Inferior parietal cortex (tissue), 1 donor: Measurements from ENCODE around the gene ERLIN1.
"Not testable (repeated sequence)": the region's sequence is repeated elsewhere in the genome, so short reads cannot be mapped to it uniquely, and the experiment has no call there.

Experiments
- DNase-seq: peaks from one replicate; pipeline ENCODE4 v3.0.0-alpha.2; 2016; ENCODE audit errors: extremely low spot score

The ERLIN1 gene

DNA sequence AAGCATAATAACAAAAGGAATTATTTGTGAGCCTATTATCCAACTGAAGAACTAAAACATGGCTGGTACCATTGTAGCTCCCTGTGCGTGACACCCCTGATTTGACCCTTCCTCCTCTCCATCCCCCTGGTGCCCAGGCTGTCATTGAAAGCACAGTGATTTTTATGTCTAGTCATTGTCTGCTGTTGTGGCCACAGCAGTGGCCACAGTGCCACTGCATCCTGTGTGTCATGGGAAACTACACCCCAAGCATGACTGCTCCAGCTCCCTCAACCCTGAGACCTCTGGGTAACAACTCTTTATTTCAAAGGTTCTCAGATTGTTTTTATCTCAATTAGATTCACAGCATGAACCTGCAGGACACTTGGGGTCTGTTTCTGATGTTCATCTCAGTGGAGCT is 52.0 kb downstream of the ERLIN1 start:
- DNase-seq, result no peak

DNA sequence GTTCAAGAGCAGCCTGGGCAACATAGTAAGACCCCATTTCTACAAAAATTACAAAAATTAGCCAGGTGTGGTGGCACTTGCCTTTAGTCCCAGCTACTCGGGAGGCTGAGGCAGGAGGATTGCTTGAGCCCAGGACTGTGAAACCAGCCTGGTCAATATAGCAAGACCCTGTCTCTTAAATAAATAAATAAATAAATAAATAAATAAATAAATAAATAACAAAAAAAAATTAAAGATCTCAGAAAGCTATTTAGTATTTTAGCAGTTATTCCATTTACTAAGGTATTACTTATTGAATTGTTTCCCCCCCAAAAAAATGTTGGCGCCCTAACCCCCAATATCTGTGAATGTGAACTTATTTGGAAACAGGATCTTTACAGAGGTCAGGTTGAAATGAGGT is 53.4 kb downstream of the ERLIN1 start:
- no peak for DNase-seq

DNA sequence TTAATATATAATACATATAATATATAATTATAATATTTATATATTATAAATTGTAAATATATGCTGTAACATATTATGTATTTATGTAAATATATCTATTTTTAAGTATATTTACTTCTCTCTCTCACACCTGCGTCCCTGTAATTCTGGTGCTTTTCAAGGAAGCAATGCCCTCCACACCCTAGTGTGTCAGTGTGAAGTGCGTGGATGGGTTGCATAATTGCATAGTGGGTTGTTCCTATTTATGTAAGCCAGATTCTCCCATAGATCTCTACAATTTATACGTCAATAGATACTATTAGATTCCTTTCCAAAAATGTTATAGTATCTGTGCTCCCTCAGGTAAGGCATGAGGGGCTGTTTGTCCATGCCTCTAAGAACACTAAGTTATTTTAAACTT is 54.3 kb downstream of the ERLIN1 start:
- DNase-seq, result no peak

DNA sequence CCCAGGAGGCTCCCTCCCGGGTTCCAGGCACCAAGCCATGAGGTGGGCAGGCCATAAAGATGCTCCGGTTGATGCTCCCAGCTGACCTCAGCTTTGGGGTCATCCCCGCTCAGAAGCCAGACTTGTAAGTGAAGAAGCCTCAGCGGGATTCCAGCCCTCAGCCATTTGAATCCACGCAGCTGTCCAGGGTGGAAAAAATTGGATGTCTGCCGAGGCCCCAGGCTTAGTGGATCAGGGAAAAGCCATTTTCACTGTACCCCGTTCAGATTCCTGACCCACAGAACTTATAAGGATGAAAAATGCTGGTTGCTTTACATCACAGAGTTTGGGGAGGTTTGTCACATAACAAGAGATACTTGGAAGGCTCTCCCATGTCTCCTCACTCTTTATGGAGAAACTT is 55.0 kb downstream of the ERLIN1 start:
- no peak for DNase-seq

DNA sequence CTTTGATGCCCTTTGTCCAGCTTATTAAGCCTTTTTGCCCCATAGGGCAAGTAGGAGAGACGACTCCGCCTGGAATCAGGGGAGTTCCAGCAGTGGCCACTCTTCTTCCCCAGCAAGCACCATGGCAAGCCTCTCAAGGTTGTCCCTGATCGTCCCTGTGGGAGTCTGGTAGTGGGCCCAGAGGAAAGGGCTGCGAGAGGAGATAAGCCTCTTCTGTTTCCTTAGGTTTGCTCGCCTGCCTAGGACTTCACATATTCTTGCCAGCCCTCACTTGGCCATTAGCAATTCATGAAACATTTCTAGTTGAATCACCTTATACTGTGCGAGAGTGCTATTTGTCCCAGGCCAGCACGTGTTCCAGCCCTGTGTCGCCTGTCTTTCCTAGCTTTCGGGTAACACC is 56.4 kb downstream of the ERLIN1 start:
- DNase-seq, result no peak

DNA sequence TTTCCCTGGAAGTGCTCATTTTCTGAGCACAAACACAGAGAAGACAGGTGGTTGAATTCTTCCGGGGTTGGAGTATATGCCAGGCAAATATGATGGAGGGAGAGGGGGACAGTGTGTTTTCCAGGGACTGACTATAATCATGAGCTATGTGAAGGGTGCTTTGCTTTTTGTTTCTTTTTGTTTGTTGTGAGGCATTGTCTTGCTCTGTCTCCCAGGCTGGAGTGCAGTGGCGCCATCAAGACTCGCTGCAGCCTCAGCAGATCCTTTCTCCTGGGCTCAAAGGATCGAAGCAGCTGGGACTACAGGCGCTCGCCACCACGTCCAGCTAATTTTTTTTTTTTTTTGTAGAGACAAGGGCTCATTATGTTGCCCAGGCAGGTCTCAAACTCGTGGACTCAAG is 56.9 kb downstream of the ERLIN1 start:
- DNase-seq, result no peak

DNA sequence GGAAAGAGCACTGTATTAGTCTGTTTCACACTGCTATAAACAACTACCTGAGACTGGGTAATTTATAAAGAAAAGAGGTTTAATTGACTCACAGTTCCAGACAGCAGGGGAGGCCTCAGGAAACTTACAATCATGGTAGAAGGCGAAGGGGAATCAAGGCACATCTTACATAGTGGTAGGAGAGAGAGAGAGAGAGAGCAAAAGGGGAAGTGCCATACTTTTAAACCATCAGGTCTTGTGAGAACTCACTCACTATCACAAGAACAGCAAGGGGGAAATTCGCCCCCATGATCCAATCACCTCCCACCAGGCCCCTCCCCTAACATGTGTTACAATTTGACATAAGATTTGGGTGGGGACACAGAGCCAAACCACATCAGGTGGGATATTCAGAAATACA is 60.5 kb downstream of the ERLIN1 start:
- DNase-seq, result not testable (repeated sequence)

DNA sequence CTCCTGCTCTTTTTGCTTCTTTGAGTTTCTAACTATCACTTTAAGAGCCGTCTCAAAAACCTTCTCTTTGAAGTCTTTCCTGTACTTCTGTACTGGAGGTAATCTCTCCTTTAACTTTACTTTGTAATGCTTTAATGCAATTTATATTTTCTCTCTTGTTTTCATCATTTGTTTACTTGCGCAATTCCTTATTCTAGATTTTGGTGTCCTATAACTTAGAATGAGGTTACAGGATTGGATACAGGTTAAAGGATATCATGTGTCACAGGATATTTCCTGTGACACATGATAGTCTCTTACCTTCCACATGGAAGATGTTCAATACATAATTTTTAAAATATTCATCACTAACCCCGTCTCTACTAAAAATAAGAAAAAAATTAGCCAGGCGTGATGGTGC is 61.7 kb downstream of the ERLIN1 start:
- DNase-seq, result no peak

DNA sequence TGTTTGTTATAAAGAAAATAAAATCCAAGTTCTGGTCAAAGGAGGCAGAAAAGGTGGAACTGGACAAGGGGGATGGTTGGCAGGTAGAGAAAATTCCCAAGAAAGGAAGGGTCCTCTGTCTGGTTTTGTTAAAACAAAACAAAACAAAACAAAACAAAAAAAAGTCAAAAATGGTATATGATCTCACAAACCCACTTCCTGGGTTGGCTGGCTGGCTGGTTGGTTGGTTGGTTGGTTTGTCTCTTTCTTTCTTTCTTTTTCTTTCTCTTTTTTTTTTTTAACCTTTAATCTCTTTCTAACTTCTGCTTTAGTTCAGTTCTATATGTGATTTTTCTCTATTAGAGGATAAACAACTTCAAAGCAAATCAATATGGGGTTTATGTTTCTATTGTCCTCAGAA is 63.0 kb downstream of the ERLIN1 start:
- no peak for DNase-seq

DNA sequence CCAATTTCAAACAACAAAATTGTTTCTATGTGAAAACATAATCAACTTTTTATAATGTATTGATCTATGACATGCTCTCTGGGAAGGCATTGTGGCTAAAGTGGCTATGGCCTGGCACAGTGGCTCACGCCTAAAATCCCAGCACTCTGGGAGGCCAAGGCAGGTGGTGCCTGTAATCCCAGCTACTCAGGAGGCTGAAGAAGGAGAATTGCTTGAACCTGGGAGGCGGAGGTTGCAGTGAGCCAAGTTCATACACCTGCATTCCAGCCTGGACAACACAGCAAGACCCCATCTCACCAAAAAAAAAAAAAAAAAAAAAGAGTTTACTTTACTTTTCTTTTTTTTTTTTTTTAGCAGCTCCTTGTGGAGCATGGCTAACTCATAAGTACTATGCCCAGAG is 65.3 kb downstream of the ERLIN1 start:
- DNase-seq, result no peak

DNA sequence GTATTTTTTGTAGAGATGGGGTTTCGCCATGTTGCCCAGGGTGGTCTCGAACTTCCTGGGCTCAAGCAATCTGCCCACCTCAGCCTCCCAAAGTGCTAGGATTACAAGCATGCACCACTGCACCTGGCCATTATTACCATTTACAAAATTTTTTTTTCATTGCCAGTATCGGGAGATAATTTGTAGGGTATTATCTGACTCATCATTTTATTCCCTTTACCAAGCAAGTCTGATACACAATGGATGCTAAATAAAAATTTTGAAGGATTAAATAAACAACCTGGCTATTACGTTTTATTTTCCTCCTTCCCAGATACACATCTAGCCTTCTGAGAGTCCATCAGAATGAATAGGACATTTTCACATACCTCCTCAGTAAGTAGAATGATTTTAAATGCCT is 66.1 kb downstream of the ERLIN1 start:
- no peak for DNase-seq

DNA sequence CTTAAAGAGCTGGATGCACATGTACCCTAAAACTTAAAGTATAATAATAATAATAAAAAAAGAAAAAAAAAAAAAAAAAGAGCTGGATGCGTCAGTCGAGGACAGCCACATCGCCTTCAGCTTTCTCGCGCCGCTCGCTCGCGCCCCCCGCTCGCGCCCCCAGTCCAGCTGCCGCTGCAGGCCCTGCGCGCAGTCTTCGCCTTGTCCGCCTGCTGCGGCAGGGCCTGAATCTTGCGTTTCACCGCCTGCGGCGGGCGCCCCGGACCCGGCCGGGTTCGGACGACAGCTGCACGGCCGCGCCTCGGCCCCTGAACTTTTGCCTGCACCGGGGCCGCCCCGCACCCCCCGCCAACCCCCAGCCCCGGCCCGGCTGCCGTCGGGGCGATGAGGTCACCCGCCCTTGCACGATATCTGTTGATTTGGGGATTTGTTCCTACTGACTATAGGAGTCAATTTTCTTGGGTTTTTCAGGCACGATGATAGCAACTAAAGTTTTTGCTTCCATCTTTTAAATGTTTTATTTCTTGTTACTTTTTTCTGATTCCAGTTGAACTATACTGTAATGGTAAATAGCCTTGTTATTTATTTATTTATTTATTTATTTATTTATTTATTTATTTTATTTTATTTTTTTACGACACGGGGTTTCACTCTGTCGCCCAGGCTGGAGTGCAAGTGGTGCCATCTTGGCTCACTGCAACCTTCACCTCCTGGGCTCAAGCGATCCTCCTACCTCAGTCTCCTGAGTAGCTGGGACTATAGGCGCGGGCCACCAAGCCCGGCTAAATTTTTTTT is 70.7 kb downstream of the ERLIN1 start:
- DNase-seq, result no peak

DNA sequence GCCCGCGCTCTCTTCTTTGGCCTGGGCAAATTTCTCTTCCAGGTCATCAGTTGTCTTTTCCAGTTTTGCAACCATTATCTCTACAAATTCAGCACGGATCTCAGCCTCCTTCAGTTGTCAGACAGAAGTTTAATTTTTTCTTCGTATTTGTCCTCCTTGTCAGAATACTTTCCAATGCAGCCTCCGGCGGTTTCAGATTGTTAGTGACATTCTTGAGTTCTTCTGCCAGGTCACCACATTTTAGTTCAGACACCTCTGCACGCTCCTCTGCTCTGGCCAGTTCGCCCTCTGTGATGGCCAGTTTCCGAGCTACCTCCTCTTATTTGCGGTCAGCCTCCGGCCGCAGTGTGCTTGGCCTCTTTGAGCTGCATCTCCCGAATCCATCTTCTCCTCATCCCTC is 71.4 kb downstream of the ERLIN1 start:
- no peak for DNase-seq

DNA sequence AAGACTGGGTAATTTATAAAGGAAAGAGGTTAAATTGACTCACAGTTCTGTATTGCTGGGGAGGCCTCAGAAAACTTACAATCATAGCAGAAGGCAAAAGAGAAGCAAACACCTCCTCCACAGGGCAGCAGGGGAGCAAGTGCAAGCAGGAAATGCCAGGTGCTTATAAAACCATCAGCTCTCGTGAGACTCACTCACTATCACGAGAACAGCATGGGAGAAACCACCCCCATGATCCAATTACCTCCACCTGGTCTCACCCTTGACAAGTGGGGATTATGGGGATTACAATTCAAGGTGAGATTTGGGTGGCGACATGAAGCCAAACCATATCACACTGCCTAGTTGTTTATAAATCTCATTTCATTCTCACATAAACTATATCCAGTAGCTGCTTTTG is 76.2 kb downstream of the ERLIN1 start:
- no peak for DNase-seq

DNA sequence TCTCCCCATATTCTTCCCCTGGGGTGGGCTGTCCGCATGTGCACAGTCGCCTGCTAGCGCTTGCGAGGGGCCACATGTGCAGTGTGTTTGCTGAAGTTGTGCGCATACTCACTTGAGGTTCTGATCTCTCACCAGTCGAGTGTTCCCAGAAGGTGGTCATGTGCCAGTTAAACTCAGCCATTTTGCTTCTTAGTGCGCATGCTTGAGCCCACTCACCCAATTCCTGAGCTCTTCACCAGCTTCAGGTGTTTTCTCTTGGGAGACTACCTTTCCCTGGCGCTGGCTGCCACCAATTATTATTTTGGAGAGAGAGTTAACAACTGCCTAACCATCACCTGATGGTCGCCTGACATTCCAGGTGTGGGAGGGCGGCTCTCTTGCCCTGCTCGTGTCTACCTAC is 79.0 kb downstream of the ERLIN1 start:
- DNase-seq, result no peak

DNA sequence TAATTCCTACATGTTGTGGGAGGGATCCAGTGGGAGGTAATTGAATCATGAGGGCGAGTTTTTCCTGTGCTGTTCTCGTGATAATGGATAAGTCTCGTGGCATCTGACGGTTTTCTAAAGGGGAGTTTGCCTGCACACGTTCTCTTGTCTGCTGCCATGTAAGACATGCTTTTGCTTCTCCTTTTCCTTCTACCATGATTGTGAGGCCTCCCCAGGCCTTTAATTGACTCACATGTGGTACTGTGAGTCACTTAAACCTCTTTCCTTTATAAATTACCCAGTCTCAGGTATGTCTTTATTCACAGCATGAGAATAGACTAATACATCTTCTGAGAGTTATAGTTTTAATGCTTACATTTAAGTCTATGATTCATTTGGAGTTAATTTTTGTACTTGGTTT is 81.5 kb downstream of the ERLIN1 start:
- no peak for DNase-seq

DNA sequence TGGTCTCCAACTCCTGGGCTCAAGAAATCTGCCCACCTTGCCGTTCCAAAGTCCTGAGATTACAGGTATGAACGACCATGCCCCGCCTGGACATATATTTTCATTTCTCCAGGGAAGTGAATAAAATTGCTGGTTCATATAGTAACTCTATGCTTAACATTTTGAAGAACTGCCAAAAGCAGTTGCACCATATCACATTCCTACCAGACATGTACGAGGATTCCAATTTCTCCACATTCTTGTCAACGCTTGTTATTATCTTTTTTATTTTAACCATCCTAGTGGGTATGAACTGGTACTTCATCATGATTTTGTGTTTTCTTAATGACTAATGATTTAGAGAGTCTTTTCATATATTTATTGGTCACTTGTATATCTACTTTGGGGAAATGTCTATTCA is 82.2 kb downstream of the ERLIN1 start:
- DNase-seq, result no peak

DNA sequence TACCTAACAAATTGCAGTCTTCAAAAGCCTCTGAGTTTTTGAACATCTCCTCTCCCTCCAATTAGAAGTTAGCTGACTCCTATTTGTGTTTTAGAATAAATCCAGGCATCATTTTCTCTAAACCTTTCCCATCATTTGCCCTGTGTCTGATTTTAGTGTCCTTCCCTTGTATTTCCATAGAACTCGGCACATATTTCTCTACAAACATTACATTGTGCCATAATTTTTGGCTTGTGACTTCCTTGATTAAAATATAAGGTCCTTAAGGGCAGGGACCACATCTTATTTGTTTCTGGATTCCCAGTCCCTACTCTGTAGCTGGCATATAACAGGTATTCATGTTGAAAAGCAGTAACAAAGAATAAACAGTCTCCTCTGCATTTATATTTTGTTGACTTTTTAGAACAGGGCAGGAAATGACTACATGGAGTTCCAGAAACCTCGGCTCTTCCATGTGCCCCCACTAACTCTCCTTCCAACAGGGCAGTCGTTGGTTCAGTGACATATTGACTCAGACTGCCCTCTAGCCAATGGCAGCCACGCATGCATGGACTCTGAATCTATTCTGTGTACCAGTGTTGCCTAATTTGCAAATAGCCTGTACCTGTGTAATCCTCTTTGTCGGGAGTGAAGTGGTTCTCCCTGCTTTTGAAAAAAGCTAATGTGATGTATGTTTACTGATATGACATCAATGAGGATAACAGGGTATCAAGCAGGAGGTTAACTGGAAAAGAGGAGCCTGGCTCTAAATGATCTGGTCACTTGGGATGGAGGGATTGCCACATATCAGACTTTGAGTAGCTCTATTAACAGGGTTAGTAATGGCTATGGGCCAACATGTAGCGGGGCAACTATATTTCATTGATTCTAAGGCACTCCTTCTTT is 84.4 kb downstream of the ERLIN1 start:
- DNase-seq, result no peak

DNA sequence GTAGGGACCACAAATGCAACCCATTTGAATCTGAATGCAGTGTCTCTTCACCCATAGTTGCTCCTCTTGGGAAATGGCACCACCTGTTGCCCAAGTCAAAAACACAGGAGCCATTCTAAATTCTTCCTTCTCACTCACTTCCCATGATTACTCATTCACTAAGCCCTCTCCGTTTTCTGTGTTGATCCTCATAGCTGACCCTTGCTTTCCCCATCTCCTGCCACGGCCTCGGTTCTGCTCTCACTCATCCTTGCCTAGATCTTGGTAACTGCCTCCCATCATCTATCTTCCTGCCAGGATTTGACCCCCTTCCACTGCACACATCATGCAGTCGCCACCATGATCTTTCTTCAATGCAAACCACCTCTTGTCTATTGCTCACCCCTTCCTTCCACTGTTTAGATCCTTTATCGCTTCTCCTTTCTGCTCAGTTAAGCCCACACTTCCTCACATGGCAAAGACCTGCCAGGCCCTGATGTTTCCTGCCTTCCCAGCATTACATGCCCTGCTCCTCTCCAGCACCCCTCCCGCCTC is 85.1 kb downstream of the ERLIN1 start:
- DNase-seq, result no peak
